PC-9 (cell line): ENCODE data around the gene FTO. TPM values are rescaled to one million over a fixed set of nuclear protein-coding genes. Genes with fewer than 3 reads are reported as not detected.

ENCODE experiments used
- BruUV-seq: library from RNA; stranded (reverse); fragments of 400-500 nt; replicated peaks from 2 replicates; lab custom pipeline; 2021; lab: Mats Ljungman, UMichigan
- CTCF ChIA-PET: fragments of 300-600 bp; sonication (Branson Sonifier 250); formaldehyde crosslinking; loops from one replicate; lab custom pipeline; 2022; ENCODE audit warnings: antibody characterized with exemption; lab: Charles Lee
- POLR2A ChIA-PET: fragments of 300-600 bp; sonication (Branson Sonifier 250); formaldehyde crosslinking; loops from one replicate; lab custom pipeline; 2022; ENCODE audit warnings: antibody characterized with exemption; ENCODE audit not compliant: unreplicated experiment; lab: Charles Lee
- DNase-seq, 2 experiments: peaks; one replicate each; pipeline versions ENCODE4 v3.0.0 to v3.0.0-alpha.2; 2015 to 2022; ENCODE audit warnings: mixed read lengths in 1 of 2
- H2AFZ ChIP-seq: fragments of 200-600 bp; sonication (generic); 2 replicates; pipeline ENCODE4 v1.8.1; 2017; ENCODE audit warnings: antibody characterized with exemption
- H3F3A ChIP-seq: fragments of 200-600 bp; sonication (generic); 2 replicates; pipeline ENCODE4 v1.8.1; 2017; ENCODE audit warnings: antibody characterized with exemption, mild to moderate bottlenecking, low read depth; ENCODE audit not compliant: insufficient read depth
- H3K27ac ChIP-seq: fragments of 200-600 bp; sonication (generic); 2 replicates; pipeline ENCODE4 v1.6.1; 2016; ENCODE audit warnings: mixed run types
- H3K27me3 ChIP-seq: fragments of 200-600 bp; sonication (generic); 2 replicates; pipeline ENCODE4 v1.6.1; 2016; ENCODE audit warnings: low read depth, mixed run types; ENCODE audit not compliant: insufficient read depth
- H3K36me3 ChIP-seq: fragments of 200-600 bp; sonication (generic); 2 replicates; pipeline ENCODE4 v1.6.1; 2016; ENCODE audit warnings: low read depth, mixed run types
- H3K4me1 ChIP-seq: fragments of 200-600 bp; sonication (generic); replicated peaks from 2 replicates; pipeline ENCODE4 v1.6.1; 2016; ENCODE audit warnings: mixed run types; ENCODE audit not compliant: insufficient read depth
- H3K4me2 ChIP-seq: fragments of 200-600 bp; sonication (generic); 2 replicates; pipeline ENCODE4 v1.6.1; 2017; ENCODE audit warnings: mixed run types
- H3K4me3 ChIP-seq: fragments of 200-600 bp; sonication (generic); 2 replicates; pipeline ENCODE4 v1.6.1; 2016; ENCODE audit warnings: mixed run types
- H3K79me2 ChIP-seq: fragments of 200-600 bp; sonication (generic); 2 replicates; pipeline ENCODE4 v1.6.1; 2017; ENCODE audit warnings: low read depth, mixed run types
- H3K9me2 ChIP-seq: fragments of 200-600 bp; sonication (generic); 2 replicates; pipeline ENCODE4 v1.8.1; 2017; ENCODE audit warnings: mild to moderate bottlenecking; ENCODE audit not compliant: insufficient read depth
- H3K9me3 ChIP-seq: fragments of 200-600 bp; sonication (generic); 2 replicates; pipeline ENCODE4 v1.8.1; 2016; ENCODE audit warnings: low read depth; ENCODE audit not compliant: insufficient read depth
- H4K20me1 ChIP-seq: fragments of 200-600 bp; sonication (generic); 2 replicates; pipeline ENCODE4 v1.8.1; 2017; ENCODE audit not compliant: insufficient read depth
- CTCF ChIP-seq: fragments of 200-600 bp; sonication (generic); conservative IDR thresholded peaks from 2 replicates; pipeline ENCODE4 v1.6.1; 2017; ENCODE audit warnings: mixed run types, antibody characterized with exemption, mild to moderate bottlenecking, moderate library complexity
- EZH2 ChIP-seq: fragments of 200-600 bp; sonication (generic); IDR thresholded peaks from 2 replicates; pipeline ENCODE4 v1.8.0; 2017; ENCODE audit warnings: antibody characterized with exemption, low read depth
- intact Hi-C: fragments of 100-400 bp; cut with micrococcal nuclease; formaldehyde crosslinking; loops from one replicate; pipeline ENCODE4 v1.10.0; 2022; ENCODE audit not compliant: unreplicated experiment
- total RNA-seq: library from RNA; stranded (reverse); gene quantifications from 2 replicates; pipeline ENCODE4 v1.2.3, GENCODE V29; 2021

The FTO gene
- total RNA-seq, 1 experiment from 2014 or later: 58.1 TPM

GRCh38 chr16:54040975-54041374, 337.0 kb downstream of the FTO start:
- Histone ChIP-seq H4K20me1 (no peaks in the 10 kb centered on the region), H2AFZ (no peak overlapping the region), H3K4me2 (no peak overlapping the region), H3K79me2 (no peaks in the 10 kb centered on the region), H3F3A (no peaks in the 10 kb centered on the region), H3K27ac (no peak overlapping the region), H3K36me3 (0 out of 2 replicates have a peak, but pooled peaks cover 3% of the 10 kb centered on the region), H3K9me3 (no peaks in the 10 kb centered on the region), H3K27me3 (no peaks in the 10 kb centered on the region), H3K4me1 (no peaks in the 10 kb centered on the region), H3K4me3 (no peak overlapping the region), H3K9me2 (no peaks in the 10 kb centered on the region)
- intact Hi-C loops: no loop called here
- ChIA-PET POLR2A (no interaction called here), CTCF (no interaction called here)
- no peak for DNase-seq
- TF ChIP-seq EZH2 (no peak), CTCF (no peak)
- BruUV-seq: no TSS peak

DNA sequence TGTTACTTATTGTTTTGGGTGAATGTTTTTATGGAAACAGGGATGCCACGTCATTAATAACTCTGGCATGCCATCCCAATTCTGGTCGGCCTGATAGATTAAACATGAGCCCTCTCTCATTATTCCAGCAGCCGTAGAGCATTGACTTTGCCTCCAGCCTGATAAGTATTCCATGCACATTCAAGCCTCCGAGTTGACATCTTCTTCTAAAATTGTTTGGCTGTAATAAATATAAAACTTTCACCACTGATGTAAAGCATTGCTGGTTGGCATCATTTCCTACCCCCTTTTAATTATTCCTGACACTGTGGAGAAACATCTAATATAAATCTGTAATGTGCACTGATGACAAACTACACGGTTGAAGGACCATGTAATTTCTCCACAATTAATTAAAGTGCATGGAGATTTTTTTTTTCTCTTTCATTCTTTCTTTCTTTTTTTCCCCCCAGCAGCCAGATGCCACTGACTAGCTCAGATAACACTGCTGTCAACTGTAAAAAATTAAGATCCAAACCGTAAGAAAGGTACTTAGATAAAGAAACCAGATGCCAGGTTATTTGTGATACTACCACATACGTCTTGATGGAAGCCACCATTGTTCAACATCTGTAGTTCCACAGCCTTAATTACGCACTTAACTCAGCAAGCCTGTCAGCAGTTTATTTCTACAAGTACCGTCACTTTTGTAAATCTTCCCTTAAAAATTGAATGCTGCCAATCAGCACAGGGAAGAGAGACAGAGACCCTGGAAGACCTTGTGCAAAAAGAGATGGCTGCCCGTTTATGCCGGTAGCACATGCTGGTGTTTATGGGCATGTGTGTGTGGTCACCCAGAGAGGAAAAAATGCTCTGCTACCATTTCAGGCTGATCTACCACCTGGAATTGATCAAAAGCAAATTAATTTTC, 344.9 kb downstream of the FTO start:
- BruUV-seq: no TSS peak
- POLR2A ChIA-PET: interaction anchor here (0.6 kb wide), 1 partner anchor 22 kb away, joined by 6 read pairs; no protein-coding TSS in a partner anchor
- CTCF ChIA-PET: interaction anchor here (0.6 kb wide), 2 partner anchors 59 to 165 kb away, joined by 4 to 7 read pairs; no protein-coding TSS in a partner anchor
- no peaks in the 10 kb centered on the region for H3K4me1 ChIP-seq
- DNase-seq: no peak
- no peaks in the 10 kb centered on the region for H3K79me2 ChIP-seq
- H4K20me1 ChIP-seq: no peaks in the 10 kb centered on the region
- intact Hi-C loops: no loop called here
- no peaks in the 10 kb centered on the region for H3K27me3 ChIP-seq
- no peak overlapping the region for H3K4me2 ChIP-seq
- H3K27ac ChIP-seq: no peak overlapping the region
- H3F3A ChIP-seq: no peaks in the 10 kb centered on the region
- H3K9me3 ChIP-seq: no peaks in the 10 kb centered on the region
- no peaks in the 10 kb centered on the region for H3K36me3 ChIP-seq
- H2AFZ ChIP-seq: no peak overlapping the region
- no peaks in the 10 kb centered on the region for H3K9me2 ChIP-seq
- H3K4me3 ChIP-seq: no peak overlapping the region
- TF ChIP-seq CTCF (no peak), EZH2 (no peak)

DNA sequence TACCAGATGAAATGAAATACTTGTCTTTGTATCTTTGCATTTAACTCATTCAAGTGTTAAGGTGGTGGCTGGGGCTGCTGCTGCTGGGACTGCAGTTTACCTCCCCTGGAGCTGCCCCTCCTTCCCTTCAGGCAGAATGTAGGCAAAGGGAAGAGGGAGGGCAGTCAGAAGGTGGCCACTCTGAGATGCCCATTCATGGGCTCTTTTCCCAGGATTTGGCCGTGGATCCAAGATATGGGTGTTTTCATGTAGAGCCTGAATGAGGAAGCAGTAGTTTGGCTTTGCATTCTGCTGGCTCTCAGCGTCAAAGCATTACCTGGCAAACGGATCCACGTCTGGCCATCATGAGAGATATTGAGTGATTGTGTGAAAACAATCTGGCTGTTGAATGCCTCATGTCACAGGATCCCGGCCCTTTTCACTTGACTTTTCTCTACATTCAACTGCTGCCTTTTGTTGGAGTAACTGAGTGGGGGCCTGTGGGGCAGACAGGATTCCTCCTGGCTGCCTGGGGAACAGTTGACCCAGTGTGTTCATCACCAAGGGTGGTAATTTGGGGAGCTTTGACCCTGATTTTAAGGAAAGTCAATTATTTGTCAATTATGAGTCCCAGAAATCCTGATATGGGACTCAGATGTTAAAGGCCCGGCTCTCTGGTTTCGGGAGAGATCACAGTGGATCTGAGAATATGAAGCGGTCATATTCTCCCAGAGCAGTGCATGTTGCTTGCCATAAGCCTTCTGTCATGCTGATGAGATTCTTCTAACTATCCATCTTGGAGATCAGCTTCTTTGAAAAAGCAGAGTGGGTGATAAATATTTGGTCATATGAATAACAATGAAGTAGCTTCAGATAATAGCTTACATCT, 345.9 kb downstream of the FTO start:
- Histone ChIP-seq H4K20me1 (no peaks in the 10 kb centered on the region), H3K36me3 (no peaks in the 10 kb centered on the region), H3K27ac (no peak overlapping the region), H3K9me3 (no peaks in the 10 kb centered on the region), H2AFZ (no peak overlapping the region), H3F3A (no peaks in the 10 kb centered on the region), H3K79me2 (no peaks in the 10 kb centered on the region), H3K9me2 (no peaks in the 10 kb centered on the region), H3K4me2 (no peak overlapping the region), H3K27me3 (no peaks in the 10 kb centered on the region), H3K4me1 (no peaks in the 10 kb centered on the region), H3K4me3 (no peak overlapping the region)
- no TSS peak for BruUV-seq
- ChIA-PET CTCF (no interaction called here), POLR2A (interaction anchor here (0.7 kb wide), 1 partner anchor 306 kb away, joined by 5 read pairs; no protein-coding TSS in a partner anchor)
- no peak for TF ChIP-seq EZH2
- TF ChIP-seq CTCF: no peak
- DNase-seq: no peak
- intact Hi-C loops: no loop called here
